ENCODE results near the gene JAG2. TPM values are rescaled to one million over a fixed set of nuclear protein-coding genes. Genes with fewer than 3 reads are reported as not detected.

The JAG2 gene
- total and polyA plus RNA-seq, 2 of the 13 experiments (the other 11 are each of a cell fraction or from before 2014, with no cell fraction given) = 0.04 to 0.16 TPM

DNA sequence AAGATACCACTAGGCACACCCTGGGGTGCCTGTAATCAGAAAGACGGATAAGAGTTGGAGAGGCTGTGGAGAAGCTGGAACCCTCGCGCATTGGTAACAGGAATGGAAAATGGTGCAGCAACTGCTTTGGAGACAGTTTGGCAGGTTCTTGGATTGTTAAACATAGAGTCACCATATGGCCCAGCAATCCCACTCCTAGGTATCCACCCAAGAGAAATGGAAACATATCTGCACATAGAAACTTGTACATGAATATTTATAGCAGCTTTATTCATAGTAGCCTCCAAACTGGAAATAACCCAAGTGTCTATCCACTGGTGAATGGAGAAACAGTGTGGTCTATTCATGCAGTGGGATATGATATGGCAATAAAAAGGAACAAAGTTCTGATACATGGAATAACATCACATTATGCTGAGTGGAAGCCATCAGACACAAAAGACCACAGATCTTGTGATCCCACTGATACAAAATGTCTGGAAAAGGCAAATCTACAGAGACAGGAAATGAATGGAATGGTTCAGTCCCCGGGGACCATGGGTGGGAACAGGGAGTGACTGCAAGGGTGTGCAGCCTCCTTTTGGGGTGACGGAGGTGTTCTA lies 45.4 kb downstream of the JAG2 start:
- H3K27me3 ChIP-seq (ENCODE audit: control insufficient read depth in 1 of 2, insufficient read depth in 2 of 2, low read length in 2 of 2) = peaks cover 2 to 41% of the 10 kb centered on the region in 2 experiments; a peak in 3 of 5 replicates

DNA sequence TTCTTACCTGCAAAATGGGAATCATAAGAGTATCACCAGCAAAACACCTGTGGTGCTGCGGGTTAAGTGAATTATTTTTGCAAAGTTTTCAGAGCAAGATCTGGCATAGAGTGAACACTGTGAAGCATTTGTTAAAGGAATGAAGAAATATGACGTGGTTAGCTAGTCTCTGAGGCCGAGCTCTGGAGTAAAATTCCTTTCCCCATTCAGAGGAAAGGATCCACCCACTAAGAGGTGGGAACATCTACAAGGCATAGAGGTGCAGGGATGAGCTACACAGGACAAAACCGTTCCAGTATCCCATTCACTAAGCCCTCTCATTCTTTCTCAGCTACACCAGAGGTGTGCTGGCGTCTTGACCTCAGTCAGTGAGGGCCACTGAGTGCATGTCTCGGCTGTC lies 48.5 kb downstream of the JAG2 start:
- ChIA-PET POLR2A (no interaction called here), CTCF (ENCODE audit: low intra/inter-chr PET ratio, low total read pairs) (no interaction called here)
- WGBS (ENCODE audit: low lambda C conversion rate) = 4% methylated on average over 6 of the region's 6 CpGs
- no peak overlapping the region for H2AFZ ChIP-seq (ENCODE audit: low read length)
- no peak overlapping the region for H3K4me2 ChIP-seq (ENCODE audit: low read depth, low read length)
- H3K9ac ChIP-seq (ENCODE audit: insufficient read depth, low read depth, low read length) = no peak overlapping the region
- TF ChIP-seq ZNF781 (CRISPR knock-in tag; IDR thresholded peaks at IDR 0.05; ENCODE audit: borderline replicate concordance, not compliant biosample characterization) = no peak
- no peak for TF ChIP-seq ZNF326 (CRISPR knock-in tag; IDR thresholded peaks at IDR 0.05; ENCODE audit: borderline replicate concordance)
- no peak for TF ChIP-seq ZNF253 (CRISPR knock-in tag; IDR thresholded peaks at IDR 0.05; ENCODE audit: borderline replicate concordance)
- TF ChIP-seq RXRB (CRISPR knock-in tag; IDR thresholded peaks at IDR 0.05; ENCODE audit: borderline replicate concordance) = no peak
- TF ChIP-seq, protein P1, sequence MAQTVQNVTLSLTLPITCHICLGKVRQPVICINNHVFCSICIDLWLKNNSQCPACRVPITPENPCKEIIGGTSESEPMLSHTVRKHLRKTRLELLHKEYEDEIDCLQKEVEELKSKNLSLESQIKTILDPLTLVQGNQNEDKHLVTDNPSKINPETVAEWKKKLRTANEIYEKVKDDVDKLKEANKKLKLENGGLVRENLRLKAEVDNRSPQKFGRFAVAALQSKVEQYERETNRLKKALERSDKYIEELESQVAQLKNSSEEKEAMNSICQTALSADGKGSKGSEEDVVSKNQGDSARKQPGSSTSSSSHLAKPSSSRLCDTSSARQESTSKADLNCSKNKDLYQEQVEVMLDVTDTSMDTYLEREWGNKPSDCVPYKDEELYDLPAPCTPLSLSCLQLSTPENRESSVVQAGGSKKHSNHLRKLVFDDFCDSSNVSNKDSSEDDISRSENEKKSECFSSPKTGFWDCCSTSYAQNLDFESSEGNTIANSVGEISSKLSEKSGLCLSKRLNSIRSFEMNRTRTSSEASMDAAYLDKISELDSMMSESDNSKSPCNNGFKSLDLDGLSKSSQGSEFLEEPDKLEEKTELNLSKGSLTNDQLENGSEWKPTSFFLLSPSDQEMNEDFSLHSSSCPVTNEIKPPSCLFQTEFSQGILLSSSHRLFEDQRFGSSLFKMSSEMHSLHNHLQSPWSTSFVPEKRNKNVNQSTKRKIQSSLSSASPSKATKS (CRISPR knock-in tag; IDR thresholded peaks at IDR 0.05) = no peak
- TF ChIP-seq NCOA5 (CRISPR knock-in tag; IDR thresholded peaks at IDR 0.05) = no peak
- TF ChIP-seq AGO2 (optimal IDR thresholded peaks at IDR 0.05; ENCODE audit: low read depth, low read length) = no peak
- TF ChIP-seq ZFP36 (IDR thresholded peaks at IDR 0.05; ENCODE audit: borderline replicate concordance, low read depth, low read length, partially characterized antibody) = no peak
- no TSS peak for BruUV-seq (replicated peaks)
- ATAC-seq (no peak), FAIRE-seq (no peak), DNase-seq (ENCODE audit: low spot score) (no peak)
- in situ Hi-C loops (cut with HindIII; ENCODE audit: extremely low pct_ligation_motif_present, low pct_unique_long_range_greater_than_20kb) = no loop called here
- no peak overlapping the region for H3K4me3 ChIP-seq (replicated peaks in 1 of 3; ENCODE audit: insufficient read depth in 1 of 3, low read depth in 2 of 3, low read length in 3 of 3)
- intact Hi-C loops (cut with micrococcal nuclease; ENCODE audit: unreplicated experiment) = no loop called here
- H3K4me1 ChIP-seq (ENCODE audit: insufficient read depth, low read length) = peaks cover 10% of the 10 kb centered on the region
- no peaks in the 10 kb centered on the region for H3K79me2 ChIP-seq (ENCODE audit: insufficient read depth, low read length)
- H3K27ac ChIP-seq (ENCODE audit: extremely low read length, insufficient read depth, low read length) = no peak overlapping the region
- no peaks in the 10 kb centered on the region for H4K20me1 ChIP-seq (ENCODE audit: insufficient read depth, low read length)
- peaks cover 12% of the 10 kb centered on the region; the same call in 1 of the 2 replicates for H3K9me3 ChIP-seq (ENCODE audit: low read length)
- peaks cover 2 to 46% of the 10 kb centered on the region in 2 experiments; a peak in 4 of 5 replicates for H3K27me3 ChIP-seq (ENCODE audit: control insufficient read depth in 1 of 2, insufficient read depth in 2 of 2, low read length in 2 of 2)
- H3K36me3 ChIP-seq (replicated peaks in 1 of 2; ENCODE audit: control insufficient read depth in 1 of 2, insufficient read depth in 2 of 2, low read length in 2 of 2) = no peaks in the 10 kb centered on the region

More for the DNA sequence above, 45.4 kb downstream of the JAG2 start:
- Histone ChIP-seq H3K79me2 (ENCODE audit: insufficient read depth, low read length) (no peaks in the 10 kb centered on the region), H3K36me3 (replicated peaks in 1 of 2; ENCODE audit: control insufficient read depth in 1 of 2, insufficient read depth in 2 of 2, low read length in 2 of 2) (no peaks in the 10 kb centered on the region), H3K4me1 (ENCODE audit: insufficient read depth, low read length) (peaks cover 23% of the 10 kb centered on the region), H3K9me3 (ENCODE audit: low read length) (peaks cover 12% of the 10 kb centered on the region; the same call in 1 of the 2 replicates), H3K4me3 (replicated peaks in 1 of 3; ENCODE audit: insufficient read depth in 1 of 3, low read depth in 2 of 3, low read length in 3 of 3) (no peak overlapping the region), H3K4me2 (ENCODE audit: low read depth, low read length) (no peak overlapping the region), H3K27ac (ENCODE audit: extremely low read length, insufficient read depth, low read length) (no peak overlapping the region), H2AFZ (ENCODE audit: low read length) (no peak overlapping the region), H4K20me1 (ENCODE audit: insufficient read depth, low read length) (no peaks in the 10 kb centered on the region), H3K9ac (ENCODE audit: insufficient read depth, low read depth, low read length) (no peak overlapping the region)
- DNase-seq (ENCODE audit: low spot score) (no peak), FAIRE-seq (no peak), ATAC-seq (no peak)
- ChIA-PET CTCF (ENCODE audit: low intra/inter-chr PET ratio, low total read pairs) (no interaction called here), POLR2A (no interaction called here)
- 84% methylated on average over 5 of the region's 5 CpGs for WGBS (ENCODE audit: low lambda C conversion rate)
- TF ChIP-seq, protein P2, sequence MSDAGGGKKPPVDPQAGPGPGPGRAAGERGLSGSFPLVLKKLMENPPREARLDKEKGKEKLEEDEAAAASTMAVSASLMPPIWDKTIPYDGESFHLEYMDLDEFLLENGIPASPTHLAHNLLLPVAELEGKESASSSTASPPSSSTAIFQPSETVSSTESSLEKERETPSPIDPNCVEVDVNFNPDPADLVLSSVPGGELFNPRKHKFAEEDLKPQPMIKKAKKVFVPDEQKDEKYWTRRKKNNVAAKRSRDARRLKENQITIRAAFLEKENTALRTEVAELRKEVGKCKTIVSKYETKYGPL (CRISPR knock-in tag; IDR thresholded peaks at IDR 0.05) = no peak
- TF ChIP-seq, protein P3, sequence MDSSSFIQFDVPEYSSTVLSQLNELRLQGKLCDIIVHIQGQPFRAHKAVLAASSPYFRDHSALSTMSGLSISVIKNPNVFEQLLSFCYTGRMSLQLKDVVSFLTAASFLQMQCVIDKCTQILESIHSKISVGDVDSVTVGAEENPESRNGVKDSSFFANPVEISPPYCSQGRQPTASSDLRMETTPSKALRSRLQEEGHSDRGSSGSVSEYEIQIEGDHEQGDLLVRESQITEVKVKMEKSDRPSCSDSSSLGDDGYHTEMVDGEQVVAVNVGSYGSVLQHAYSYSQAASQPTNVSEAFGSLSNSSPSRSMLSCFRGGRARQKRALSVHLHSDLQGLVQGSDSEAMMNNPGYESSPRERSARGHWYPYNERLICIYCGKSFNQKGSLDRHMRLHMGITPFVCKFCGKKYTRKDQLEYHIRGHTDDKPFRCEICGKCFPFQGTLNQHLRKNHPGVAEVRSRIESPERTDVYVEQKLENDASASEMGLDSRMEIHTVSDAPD (CRISPR knock-in tag; IDR thresholded peaks at IDR 0.05) = no peak
- TF ChIP-seq ZNF256 (CRISPR knock-in tag; conservative IDR thresholded peaks at IDR 0.05) (no peak), NFKB2 (CRISPR knock-in tag; IDR thresholded peaks at IDR 0.05; ENCODE audit: borderline replicate concordance) (no peak), MXD4 (CRISPR knock-in tag; IDR thresholded peaks at IDR 0.05) (no peak)
- in situ Hi-C loops (cut with HindIII; ENCODE audit: extremely low pct_ligation_motif_present, low pct_unique_long_range_greater_than_20kb) = no loop called here
- intact Hi-C loops (cut with micrococcal nuclease; ENCODE audit: unreplicated experiment) = no loop called here
- BruUV-seq (replicated peaks) = no TSS peak
